ENCODE results near the gene SNAI3. TPM values are rescaled to one million over a fixed set of nuclear protein-coding genes. Genes with fewer than 3 reads are reported as not detected.
A peak's percentile ranks its signal among the peaks of the same experiment; 100 is the strongest.

SNAI3 gene
- total RNA-seq, 2 donors from 2014 or later, result 0.77 to 2.1 TPM

- H3K27me3 ChIP-seq (ENCODE audit: control insufficient read depth, insufficient read depth, low read length, poor library complexity, severe bottlenecking), result peaks cover 35% of the 10 kb centered on the region
- Mint-ChIP-seq H3K36me3 (ENCODE audit: low read depth) (peaks cover 2% of the 10 kb centered on the region), H3K27ac (no peak overlapping the region), H3K27me3 (ENCODE audit: insufficient read depth) (peaks cover 33% of the 10 kb centered on the region), H3K4me3 (no peak overlapping the region), H3K9me3 (no peaks in the 10 kb centered on the region), H3K4me1 (peaks cover 10% of the 10 kb centered on the region)
- no peaks in the 10 kb centered on the region for H3K4me1 ChIP-seq (ENCODE audit: control insufficient read depth, insufficient read depth, low read length)
- H3K9me3 ChIP-seq (ENCODE audit: control insufficient read depth, low read length), result no peaks in the 10 kb centered on the region
- no peak for DNase-seq
- no peak overlapping the region for H3K27ac ChIP-seq (ENCODE audit: low read depth, low read length)
- H3K36me3 ChIP-seq (ENCODE audit: control insufficient read depth, insufficient read depth, low read length), result no peaks in the 10 kb centered on the region
- WGBS, 2 experiments (ENCODE audit: insufficient coverage in 1 of 2, insufficient read length in 1 of 2), result 73 to 87% methylated on average over 11 to 15 of the region's 15 CpGs
- no peak overlapping the region for H3K4me3 ChIP-seq (ENCODE audit: low read length)
- no peak for TF ChIP-seq CTCF (conservative IDR thresholded peaks at IDR 0.05)
- no peak overlapping the region for H3K9ac ChIP-seq (ENCODE audit: extremely low read depth, low read length, poor library complexity, severe bottlenecking)
These were observed 1.6 kb downstream of the SNAI3 start for GRCh38 chr16:88684569-88685155.

GRCh38 chr16:88681709-88682451, 4.4 kb downstream of the SNAI3 start:
- Mint-ChIP-seq H3K4me3 (no peak overlapping the region), H3K27ac (no peak overlapping the region), H3K9me3 (no peaks in the 10 kb centered on the region), H3K4me1 (no peaks in the 10 kb centered on the region), H3K27me3 (ENCODE audit: insufficient read depth) (peaks cover 19% of the 10 kb centered on the region), H3K36me3 (ENCODE audit: low read depth) (peaks cover 2% of the 10 kb centered on the region)
- no peaks in the 10 kb centered on the region for H3K9me3 ChIP-seq (ENCODE audit: control insufficient read depth, low read length)
- no peaks in the 10 kb centered on the region for H3K4me1 ChIP-seq (ENCODE audit: control insufficient read depth, insufficient read depth, low read length)
- H3K36me3 ChIP-seq (ENCODE audit: control insufficient read depth, insufficient read depth, low read length), result no peaks in the 10 kb centered on the region
- H3K9ac ChIP-seq (ENCODE audit: extremely low read depth, low read length, poor library complexity, severe bottlenecking), result no peak overlapping the region
- no peak for TF ChIP-seq CTCF (conservative IDR thresholded peaks at IDR 0.05)
- peak overlapping the region; percentile 24 for H3K27ac ChIP-seq (ENCODE audit: low read depth, low read length)
- H3K27me3 ChIP-seq (ENCODE audit: control insufficient read depth, insufficient read depth, low read length, poor library complexity, severe bottlenecking), result peaks cover 25% of the 10 kb centered on the region
- no peak for DNase-seq
- 80 to 85% methylated on average over 18 to 21 of the region's 21 CpGs for WGBS, 2 experiments (ENCODE audit: insufficient coverage in 1 of 2, insufficient read length in 1 of 2)
- H3K4me3 ChIP-seq (ENCODE audit: low read length), result no peak overlapping the region

- peak; percentile 78 for TF ChIP-seq CTCF (conservative IDR thresholded peaks at IDR 0.05)
- Mint-ChIP-seq H3K4me3 (no peak overlapping the region), H3K27me3 (ENCODE audit: insufficient read depth) (peaks cover 18% of the 10 kb centered on the region), H3K27ac (no peak overlapping the region), H3K36me3 (ENCODE audit: low read depth) (peaks cover 2% of the 10 kb centered on the region), H3K9me3 (no peaks in the 10 kb centered on the region), H3K4me1 (no peaks in the 10 kb centered on the region)
- H3K36me3 ChIP-seq (ENCODE audit: control insufficient read depth, insufficient read depth, low read length), result no peaks in the 10 kb centered on the region
- no peaks in the 10 kb centered on the region for H3K4me1 ChIP-seq (ENCODE audit: control insufficient read depth, insufficient read depth, low read length)
- H3K27me3 ChIP-seq (ENCODE audit: control insufficient read depth, insufficient read depth, low read length, poor library complexity, severe bottlenecking), result peaks cover 22% of the 10 kb centered on the region
- peak; percentile 90 for DNase-seq
- 84 to 94% methylated on average over 3 to 31 of the region's 31 CpGs for WGBS, 2 experiments (ENCODE audit: insufficient coverage in 1 of 2, insufficient read length in 1 of 2)
- no peak overlapping the region for H3K4me3 ChIP-seq (ENCODE audit: low read length)
- peak overlapping the region; percentile 24 for H3K27ac ChIP-seq (ENCODE audit: low read depth, low read length)
- H3K9me3 ChIP-seq (ENCODE audit: control insufficient read depth, low read length), result no peaks in the 10 kb centered on the region
- H3K9ac ChIP-seq (ENCODE audit: extremely low read depth, low read length, poor library complexity, severe bottlenecking), result no peak overlapping the region
These were observed 5.1 kb downstream of the SNAI3 start for GRCh38 chr16:88681084-88681680.
